GM11168 (cell line): ENCODE data around the gene TEX52.

ENCODE experiments used
- in situ Hi-C: fragments of 300-500 bp; cut with MboI; formaldehyde crosslinking; loops from one replicate; pipeline ENCODE4 v1.12.0; 2022; ENCODE audit warnings: low sequenced_read_pairs; ENCODE audit not compliant: unreplicated experiment

Gene TEX52

GRCh38 chr12:2833810-2834209 is 23.0 kb downstream of the TEX52 start:
- in situ Hi-C loops, result no loop called here

- in situ Hi-C loops, result no loop called here
Observed at GRCh38 chr12:2833327-2833726, 23.5 kb downstream of the TEX52 start.

GRCh38 chr12:2832550-2833127 is 24.2 kb downstream of the TEX52 start:
- in situ Hi-C loops, result no loop called here

- in situ Hi-C loops, result no loop called here
Observed at GRCh38 chr12:2829275-2829674, 27.6 kb downstream of the TEX52 start.

- in situ Hi-C loops, result no loop called here
Observed at GRCh38 chr12:2826721-2827515, 29.9 kb downstream of the TEX52 start.

GRCh38 chr12:2826036-2826435 is 30.8 kb downstream of the TEX52 start:
- in situ Hi-C loops, result no loop called here

GRCh38 chr12:2825132-2825531 is 31.7 kb downstream of the TEX52 start:
- in situ Hi-C loops, result no loop called here

- in situ Hi-C loops, result no loop called here
Observed at GRCh38 chr12:2824541-2824940, 32.3 kb downstream of the TEX52 start.

GRCh38 chr12:2823483-2823882 is 33.4 kb downstream of the TEX52 start:
- in situ Hi-C loops, result no loop called here

- in situ Hi-C loops, result no loop called here
Observed at GRCh38 chr12:2820432-2820831, 36.4 kb downstream of the TEX52 start.

- in situ Hi-C loops, result no loop called here
Observed at GRCh38 chr12:2819810-2820209, 37.0 kb downstream of the TEX52 start.

- in situ Hi-C loops, result no loop called here
Observed at GRCh38 chr12:2813214-2814185, 43.3 kb downstream of the TEX52 start.

- in situ Hi-C loops, result no loop called here
Observed at GRCh38 chr12:2812290-2813213, 44.3 kb downstream of the TEX52 start, which contains the start of gene ITFG2. TSS of gene ITFG2 (plus strand) at chr12:2812668. CDS start at chr12:2812761, 93 bp downstream.

GRCh38 chr12:2811801-2812200 is 45.0 kb downstream of the TEX52 start:
- in situ Hi-C loops, result no loop called here

- in situ Hi-C loops, result no loop called here
Observed at GRCh38 chr12:2806700-2807099, 50.1 kb downstream of the TEX52 start.

- in situ Hi-C loops, result no loop called here
Observed at GRCh38 chr12:2805143-2805520, 51.7 kb downstream of the TEX52 start.

GRCh38 chr12:2804393-2805142 is 52.3 kb downstream of the TEX52 start:
- in situ Hi-C loops, result no loop called here

- in situ Hi-C loops, result no loop called here
Observed at GRCh38 chr12:2803635-2804392, 53.0 kb downstream of the TEX52 start.
